ENCODE measurements around the gene OTX2. TPM values are rescaled to one million over a fixed set of nuclear protein-coding genes. Genes with fewer than 3 reads are reported as not detected.

OTX2 gene
- polyA plus RNA-seq (2013, experiment 1 of 2) = 74.3 TPM
- polyA plus RNA-seq (2013, experiment 2 of 2) = 76.2 TPM

DNA sequence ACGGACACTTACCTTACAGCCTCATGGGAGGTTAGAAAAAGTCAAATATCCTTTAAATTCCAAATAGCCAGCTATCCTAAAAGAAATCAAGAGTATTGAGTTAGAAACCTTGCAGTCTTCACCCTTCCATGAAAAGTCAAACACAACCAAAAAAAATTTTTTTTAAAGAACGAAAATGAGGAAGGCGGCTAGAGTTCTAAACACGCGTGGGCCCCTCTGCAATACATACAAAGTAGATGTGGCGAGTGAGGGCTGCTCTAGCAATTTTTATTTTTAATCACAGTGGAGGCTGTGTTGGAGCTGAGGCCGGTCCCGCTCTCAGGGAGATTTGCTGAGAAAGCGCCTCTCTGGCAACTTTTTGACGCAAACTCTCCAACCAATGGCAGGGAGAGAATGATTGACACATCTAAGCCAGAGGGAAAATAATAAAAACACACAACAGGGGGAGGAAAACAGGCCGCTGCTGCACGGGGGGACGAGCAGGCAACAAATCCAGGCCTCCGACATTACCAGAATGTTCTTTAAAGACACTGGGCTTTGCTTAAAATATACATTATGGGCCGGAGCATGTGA lies at the start of gene OTX2:
TSS of gene OTX2 (minus strand) at position 333 of the 573 bp plus-strand sequence. CDS start 5,023 bp downstream, outside the sequence.
- no peaks in the 10 kb centered on the region for H3K36me3 ChIP-seq (ENCODE audit: control insufficient read depth, insufficient read depth, low read length)
- peak within 1 kb of the TSS; percentile 89 for H3K56ac ChIP-seq (ENCODE audit: low read length)
- no peak within 1 kb of the TSS for H3K23ac ChIP-seq (ENCODE audit: low read length)
- peak within 1 kb of the TSS; percentile 77 for H3K4me3 ChIP-seq (ENCODE audit: low read length)
- peaks cover 5% of the 10 kb centered on the region for H3K79me2 ChIP-seq (ENCODE audit: control insufficient read depth, insufficient read depth, low read length)
- H3K27ac ChIP-seq (ENCODE audit: low read depth, low read length) = no peak within 1 kb of the TSS
- no peak within 1 kb of the TSS for H2BK120ac ChIP-seq (ENCODE audit: low read depth, low read length)
- H3K18ac ChIP-seq (ENCODE audit: low read length) = peak within 1 kb of the TSS; percentile 99
- peak within 1 kb of the TSS; percentile 64 for H3K4me2 ChIP-seq (ENCODE audit: low read length)
- H4K5ac ChIP-seq (ENCODE audit: low read length) = no peak within 1 kb of the TSS
- H3K4me1 ChIP-seq (ENCODE audit: control insufficient read depth, low read depth, low read length) = peaks cover 2% of the 10 kb centered on the region
- peak within 1 kb of the TSS; percentile 93 for H2BK15ac ChIP-seq (replicated peaks; ENCODE audit: low read depth)
- H4K8ac ChIP-seq (ENCODE audit: low read depth, low read length) = no peak within 1 kb of the TSS
- H3K79me1 ChIP-seq (ENCODE audit: low read length) = no peaks in the 10 kb centered on the region
- no peak within 1 kb of the TSS for H2BK5ac ChIP-seq (ENCODE audit: low read length)
- no peak for DNase-seq
- H2AK5ac ChIP-seq (ENCODE audit: low read length) = no peak within 1 kb of the TSS
- peak within 1 kb of the TSS; percentile 84 for H3K9ac ChIP-seq (ENCODE audit: low read length)
- H3K27me3 ChIP-seq (ENCODE audit: insufficient read depth, low read length, poor library complexity) = peaks cover 8% of the 10 kb centered on the region
- WGBS (ENCODE audit: extremely low coverage, insufficient coverage, low lambda C conversion rate) = no CpG with 5 or more reads among the region's 15 CpGs
- peak within 1 kb of the TSS; percentile 58 for H3K4ac ChIP-seq (ENCODE audit: low read depth, low read length)

DNA sequence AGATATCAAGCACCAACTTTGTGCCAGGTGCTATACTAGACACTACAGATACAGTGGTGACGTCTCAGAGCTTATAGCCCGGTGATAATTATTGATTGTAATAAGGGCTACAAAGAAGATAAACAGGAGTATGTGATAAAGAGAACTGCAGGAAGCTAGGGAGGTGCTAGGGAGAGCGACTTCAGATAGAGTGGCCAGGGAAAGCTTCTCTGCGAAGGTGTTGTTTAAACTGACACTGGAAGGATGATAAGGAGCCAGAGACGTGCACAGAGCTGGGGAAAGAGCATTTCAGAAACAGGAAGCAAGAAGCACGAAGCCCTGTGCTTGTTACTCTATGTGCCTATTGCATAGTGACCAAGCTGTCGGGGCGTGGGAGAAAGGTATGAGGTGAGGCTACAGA lies 48.1 kb upstream of the OTX2 start:
- Histone ChIP-seq H3K56ac (ENCODE audit: low read length) (no peak overlapping the region), H4K5ac (ENCODE audit: low read length) (no peak overlapping the region), H3K4me1 (ENCODE audit: control insufficient read depth, low read depth, low read length) (peaks cover 7% of the 10 kb centered on the region), H3K9ac (ENCODE audit: low read length) (no peak overlapping the region), H3K4me3 (ENCODE audit: low read length) (no peak overlapping the region), H3K4me2 (ENCODE audit: low read length) (no peak overlapping the region), H3K18ac (ENCODE audit: low read length) (no peak overlapping the region), H3K4ac (ENCODE audit: low read depth, low read length) (no peak overlapping the region), H2BK15ac (replicated peaks; ENCODE audit: low read depth) (no peak overlapping the region), H2BK120ac (ENCODE audit: low read depth, low read length) (no peak overlapping the region), H3K27me3 (ENCODE audit: insufficient read depth, low read length, poor library complexity) (no peaks in the 10 kb centered on the region), H3K36me3 (ENCODE audit: control insufficient read depth, insufficient read depth, low read length) (no peaks in the 10 kb centered on the region), H2BK5ac (ENCODE audit: low read length) (no peak overlapping the region), H2AK5ac (ENCODE audit: low read length) (no peak overlapping the region), H3K27ac (ENCODE audit: low read depth, low read length) (no peak overlapping the region), H3K79me1 (ENCODE audit: low read length) (no peaks in the 10 kb centered on the region), H4K8ac (ENCODE audit: low read depth, low read length) (no peak overlapping the region), H3K23ac (ENCODE audit: low read length) (no peak overlapping the region), H3K79me2 (ENCODE audit: control insufficient read depth, insufficient read depth, low read length) (no peaks in the 10 kb centered on the region)
- no CpG with 5 or more reads among the region's 8 CpGs for WGBS (ENCODE audit: extremely low coverage, insufficient coverage, low lambda C conversion rate)
- peak; percentile 91 for DNase-seq

DNA sequence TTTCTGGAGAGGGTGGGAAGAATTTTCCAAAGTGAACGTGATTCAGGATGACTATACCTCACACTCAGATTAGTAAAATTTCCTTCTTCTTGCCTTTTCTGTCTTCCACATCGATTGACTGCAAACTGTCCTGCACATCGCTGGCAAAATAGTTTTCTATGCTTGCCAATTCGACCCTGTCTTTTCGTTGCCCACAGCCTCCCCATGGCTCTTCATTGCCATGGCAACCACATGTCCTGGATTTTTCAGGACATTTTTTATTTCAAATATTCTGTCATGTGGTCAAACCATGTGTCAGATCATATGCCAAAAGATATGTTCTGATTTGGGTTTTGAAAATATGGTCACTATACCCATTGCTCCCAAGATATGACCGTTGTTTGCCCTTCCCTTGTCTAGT lies 46.9 kb upstream of the OTX2 start:
- no peak overlapping the region for H3K56ac ChIP-seq (ENCODE audit: low read length)
- no peak overlapping the region for H3K23ac ChIP-seq (ENCODE audit: low read length)
- WGBS (ENCODE audit: extremely low coverage, insufficient coverage, low lambda C conversion rate) = no CpG with 5 or more reads among the region's 6 CpGs
- no peaks in the 10 kb centered on the region for H3K36me3 ChIP-seq (ENCODE audit: control insufficient read depth, insufficient read depth, low read length)
- H4K5ac ChIP-seq (ENCODE audit: low read length) = no peak overlapping the region
- no peak overlapping the region for H2BK120ac ChIP-seq (ENCODE audit: low read depth, low read length)
- no peak overlapping the region for H2AK5ac ChIP-seq (ENCODE audit: low read length)
- no peak overlapping the region for H3K4me2 ChIP-seq (ENCODE audit: low read length)
- DNase-seq = no peak
- no peaks in the 10 kb centered on the region for H3K27me3 ChIP-seq (ENCODE audit: insufficient read depth, low read length, poor library complexity)
- H2BK15ac ChIP-seq (replicated peaks; ENCODE audit: low read depth) = no peak overlapping the region
- no peak overlapping the region for H3K27ac ChIP-seq (ENCODE audit: low read depth, low read length)
- no peak overlapping the region for H2BK5ac ChIP-seq (ENCODE audit: low read length)
- no peak overlapping the region for H3K4me3 ChIP-seq (ENCODE audit: low read length)
- H3K79me1 ChIP-seq (ENCODE audit: low read length) = no peaks in the 10 kb centered on the region
- peaks cover 7% of the 10 kb centered on the region for H3K4me1 ChIP-seq (ENCODE audit: control insufficient read depth, low read depth, low read length)
- H3K18ac ChIP-seq (ENCODE audit: low read length) = no peak overlapping the region
- no peak overlapping the region for H4K8ac ChIP-seq (ENCODE audit: low read depth, low read length)
- H3K79me2 ChIP-seq (ENCODE audit: control insufficient read depth, insufficient read depth, low read length) = no peaks in the 10 kb centered on the region
- no peak overlapping the region for H3K9ac ChIP-seq (ENCODE audit: low read length)
- H3K4ac ChIP-seq (ENCODE audit: low read depth, low read length) = no peak overlapping the region

DNA sequence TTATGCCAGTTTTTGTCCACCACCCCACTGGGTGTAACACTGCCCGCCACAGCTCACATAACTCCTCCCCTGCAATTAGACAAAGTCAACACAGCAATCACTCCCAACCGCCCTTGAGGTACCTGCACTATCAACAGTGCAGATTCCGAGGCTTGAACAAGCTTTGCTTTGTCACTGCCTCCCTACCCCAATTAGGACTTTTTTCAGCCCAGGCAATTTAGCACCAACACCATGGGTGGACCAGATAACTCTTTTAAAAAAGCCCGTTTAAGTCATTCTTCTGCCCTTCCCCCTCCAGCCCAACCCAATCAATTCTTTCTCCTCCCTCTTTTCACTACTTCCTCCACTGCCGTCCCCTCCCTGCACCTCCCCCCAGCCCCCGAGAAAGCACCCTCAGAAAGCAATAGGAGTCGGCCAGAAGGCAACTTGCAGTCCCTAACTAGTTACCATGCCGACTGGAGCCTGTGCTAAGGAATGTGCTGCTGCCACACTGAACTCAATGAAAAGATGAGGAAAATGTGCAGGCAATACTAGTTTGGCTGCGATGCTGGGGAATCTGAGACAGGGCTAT lies 45.7 kb upstream of the OTX2 start:
- H3K18ac ChIP-seq (ENCODE audit: low read length) = no peak overlapping the region
- H3K56ac ChIP-seq (ENCODE audit: low read length) = peak overlapping the region; percentile 75
- H4K5ac ChIP-seq (ENCODE audit: low read length) = no peak overlapping the region
- DNase-seq = peak; percentile 94
- H3K23ac ChIP-seq (ENCODE audit: low read length) = no peak overlapping the region
- no peak overlapping the region for H2BK120ac ChIP-seq (ENCODE audit: low read depth, low read length)
- peaks cover 7% of the 10 kb centered on the region for H3K4me1 ChIP-seq (ENCODE audit: control insufficient read depth, low read depth, low read length)
- peak overlapping the region; percentile 7 for H3K27ac ChIP-seq (ENCODE audit: low read depth, low read length)
- H3K4ac ChIP-seq (ENCODE audit: low read depth, low read length) = no peak overlapping the region
- H2BK15ac ChIP-seq (replicated peaks; ENCODE audit: low read depth) = no peak overlapping the region
- no peaks in the 10 kb centered on the region for H3K79me2 ChIP-seq (ENCODE audit: control insufficient read depth, insufficient read depth, low read length)
- H3K36me3 ChIP-seq (ENCODE audit: control insufficient read depth, insufficient read depth, low read length) = no peaks in the 10 kb centered on the region
- H3K27me3 ChIP-seq (ENCODE audit: insufficient read depth, low read length, poor library complexity) = no peaks in the 10 kb centered on the region
- no peaks in the 10 kb centered on the region for H3K79me1 ChIP-seq (ENCODE audit: low read length)
- peak overlapping the region; percentile 58 for H2BK5ac ChIP-seq (ENCODE audit: low read length)
- no peak overlapping the region for H4K8ac ChIP-seq (ENCODE audit: low read depth, low read length)
- no CpG with 5 or more reads among the region's 9 CpGs for WGBS (ENCODE audit: extremely low coverage, insufficient coverage, low lambda C conversion rate)
- peak overlapping the region; percentile 46 for H3K4me2 ChIP-seq (ENCODE audit: low read length)
- peak overlapping the region; percentile 28 for H3K9ac ChIP-seq (ENCODE audit: low read length)
- H2AK5ac ChIP-seq (ENCODE audit: low read length) = no peak overlapping the region
- no peak overlapping the region for H3K4me3 ChIP-seq (ENCODE audit: low read length)

DNA sequence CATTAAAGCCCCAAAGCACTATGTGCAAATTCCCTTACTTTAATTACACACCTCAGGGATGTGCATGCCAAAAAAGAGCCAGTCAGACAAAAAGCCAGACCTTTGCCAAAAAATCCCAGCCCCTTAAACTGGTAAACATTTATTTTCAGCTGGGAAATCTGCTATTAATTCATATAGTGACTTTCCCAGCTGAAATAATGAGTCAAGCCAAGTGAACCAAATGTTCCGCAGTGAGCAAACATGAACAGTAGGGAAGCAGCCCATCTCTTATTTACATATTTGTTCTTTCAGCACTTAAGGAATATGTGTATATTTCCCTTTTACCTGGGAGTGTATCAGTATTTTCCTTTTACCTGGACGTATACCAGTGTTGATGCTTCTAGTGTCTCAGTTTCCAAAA lies 44.0 kb upstream of the OTX2 start:
- no peaks in the 10 kb centered on the region for H3K79me2 ChIP-seq (ENCODE audit: control insufficient read depth, insufficient read depth, low read length)
- no peak overlapping the region for H2BK5ac ChIP-seq (ENCODE audit: low read length)
- no peak for DNase-seq
- H3K56ac ChIP-seq (ENCODE audit: low read length) = no peak overlapping the region
- H3K9ac ChIP-seq (ENCODE audit: low read length) = no peak overlapping the region
- H4K5ac ChIP-seq (ENCODE audit: low read length) = no peak overlapping the region
- H2BK15ac ChIP-seq (replicated peaks; ENCODE audit: low read depth) = no peak overlapping the region
- WGBS (ENCODE audit: extremely low coverage, insufficient coverage, low lambda C conversion rate) = no CpG with 5 or more reads among the region's 2 CpGs
- no peak overlapping the region for H3K4me2 ChIP-seq (ENCODE audit: low read length)
- no peak overlapping the region for H3K27ac ChIP-seq (ENCODE audit: low read depth, low read length)
- no peak overlapping the region for H3K23ac ChIP-seq (ENCODE audit: low read length)
- H2AK5ac ChIP-seq (ENCODE audit: low read length) = no peak overlapping the region
- no peaks in the 10 kb centered on the region for H3K79me1 ChIP-seq (ENCODE audit: low read length)
- H3K4ac ChIP-seq (ENCODE audit: low read depth, low read length) = no peak overlapping the region
- H3K36me3 ChIP-seq (ENCODE audit: control insufficient read depth, insufficient read depth, low read length) = no peaks in the 10 kb centered on the region
- peaks cover 7% of the 10 kb centered on the region for H3K4me1 ChIP-seq (ENCODE audit: control insufficient read depth, low read depth, low read length)
- no peak overlapping the region for H3K4me3 ChIP-seq (ENCODE audit: low read length)
- no peak overlapping the region for H3K18ac ChIP-seq (ENCODE audit: low read length)
- H3K27me3 ChIP-seq (ENCODE audit: insufficient read depth, low read length, poor library complexity) = peaks cover 1% of the 10 kb centered on the region
- H4K8ac ChIP-seq (ENCODE audit: low read depth, low read length) = no peak overlapping the region
- H2BK120ac ChIP-seq (ENCODE audit: low read depth, low read length) = no peak overlapping the region
